ENCODE measurements around the gene NOL12.

DNA sequence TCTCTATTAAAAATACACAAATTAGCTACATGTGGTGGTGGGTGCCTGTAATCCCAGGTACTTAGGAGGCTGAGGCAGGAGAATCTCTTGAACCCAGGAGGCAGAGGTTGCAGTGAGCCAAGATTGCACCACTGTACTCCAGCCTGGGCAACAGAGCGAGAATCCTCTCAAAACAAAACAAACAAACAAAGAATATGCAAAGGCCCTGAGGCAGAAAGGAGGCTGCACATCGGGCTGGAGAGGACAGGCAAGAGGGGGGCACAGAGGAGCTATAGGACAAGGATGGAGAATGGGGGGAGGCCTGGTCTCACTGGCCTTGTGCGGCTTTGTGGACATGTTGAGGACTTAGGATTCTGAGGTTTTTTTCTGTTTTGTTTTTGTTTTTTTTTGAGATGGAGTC lies 19.1 kb downstream of the NOL12 start:
- no peak for TF ChIP-seq POLR2AphosphoS5 (IDR thresholded peaks at IDR 0.05; ENCODE audit: borderline replicate concordance, low read depth, low read length)
- TF ChIP-seq EZH2 (IDR thresholded peaks at IDR 0.05) = no peak
